Measurements from ENCODE around the gene ARID3B.

- no peak for TF ChIP-seq CTCF (IDR thresholded peaks at IDR 0.05)
- no peak for TF ChIP-seq POLR2A (IDR thresholded peaks at IDR 0.05)
- no peak for TF ChIP-seq EP300 (IDR thresholded peaks at IDR 0.05)
Measured at GRCh38 chr15:74502301-74502700, 38.7 kb upstream of the ARID3B start.

Data from suprapubic skin (tissue), 3 donors.